ENCODE data around the gene RTF1. TPM values are rescaled to one million over a fixed set of nuclear protein-coding genes. Genes with fewer than 3 reads are reported as not detected.
A peak's percentile ranks its signal among the peaks of the same experiment; 100 is the strongest.
"Not testable (repeated sequence)": the region's sequence is repeated elsewhere in the genome, so short reads cannot be mapped to it uniquely, and the experiment has no call there.

Gene RTF1
- total RNA-seq, 2 donors from 2014 or later = 21.2 to 21.4 TPM

- H3K9me3 ChIP-seq = no peaks in the 10 kb centered on the region
- H3K27ac ChIP-seq = no peak overlapping the region
- H3K36me3 ChIP-seq = peaks cover 2% of the 10 kb centered on the region
- no peak overlapping the region for H3K4me3 ChIP-seq
- no peak for DNase-seq (ENCODE audit: low spot score)
- no peaks in the 10 kb centered on the region for H3K4me1 ChIP-seq
- TF ChIP-seq, protein P1, sequence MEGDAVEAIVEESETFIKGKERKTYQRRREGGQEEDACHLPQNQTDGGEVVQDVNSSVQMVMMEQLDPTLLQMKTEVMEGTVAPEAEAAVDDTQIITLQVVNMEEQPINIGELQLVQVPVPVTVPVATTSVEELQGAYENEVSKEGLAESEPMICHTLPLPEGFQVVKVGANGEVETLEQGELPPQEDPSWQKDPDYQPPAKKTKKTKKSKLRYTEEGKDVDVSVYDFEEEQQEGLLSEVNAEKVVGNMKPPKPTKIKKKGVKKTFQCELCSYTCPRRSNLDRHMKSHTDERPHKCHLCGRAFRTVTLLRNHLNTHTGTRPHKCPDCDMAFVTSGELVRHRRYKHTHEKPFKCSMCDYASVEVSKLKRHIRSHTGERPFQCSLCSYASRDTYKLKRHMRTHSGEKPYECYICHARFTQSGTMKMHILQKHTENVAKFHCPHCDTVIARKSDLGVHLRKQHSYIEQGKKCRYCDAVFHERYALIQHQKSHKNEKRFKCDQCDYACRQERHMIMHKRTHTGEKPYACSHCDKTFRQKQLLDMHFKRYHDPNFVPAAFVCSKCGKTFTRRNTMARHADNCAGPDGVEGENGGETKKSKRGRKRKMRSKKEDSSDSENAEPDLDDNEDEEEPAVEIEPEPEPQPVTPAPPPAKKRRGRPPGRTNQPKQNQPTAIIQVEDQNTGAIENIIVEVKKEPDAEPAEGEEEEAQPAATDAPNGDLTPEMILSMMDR (IDR thresholded peaks at IDR 0.05) = no peak
- no peaks in the 10 kb centered on the region for H3K27me3 ChIP-seq
These were observed 28.5 kb downstream of the RTF1 start for GRCh38 chr15:41445399-41445798.

DNA sequence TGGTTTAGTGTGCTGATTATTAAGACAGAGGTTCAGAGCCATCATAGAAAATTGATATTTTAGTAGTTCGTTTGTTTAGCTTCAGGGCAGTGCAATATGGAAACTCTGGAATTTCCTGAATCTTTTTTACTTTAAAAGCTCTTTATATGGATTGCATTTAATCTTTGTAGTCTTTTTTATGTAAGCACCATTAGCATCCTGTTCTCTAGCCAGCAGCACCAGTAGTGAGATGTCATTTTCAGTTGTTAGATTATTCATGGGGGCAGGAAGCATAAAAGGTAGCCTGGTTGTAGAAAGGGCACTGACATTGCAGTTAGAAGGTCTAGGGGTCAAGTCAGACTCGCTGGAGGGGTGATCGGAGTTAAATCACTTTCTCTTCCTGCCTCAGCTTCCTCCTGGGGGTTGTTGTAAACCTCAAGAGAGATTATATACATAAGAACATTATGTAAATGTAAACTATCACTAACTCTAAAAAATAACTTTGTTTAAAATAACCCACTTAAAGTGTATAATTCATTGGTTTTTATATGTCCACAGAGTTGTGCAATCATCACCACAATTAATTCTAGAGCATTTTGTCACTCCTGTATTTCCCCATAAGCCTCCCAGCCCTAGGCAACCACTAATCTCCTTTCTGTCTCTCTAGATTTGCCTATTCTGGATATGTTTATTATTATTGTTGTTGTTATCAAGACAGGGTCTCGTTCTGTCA lies 45.3 kb downstream of the RTF1 start:
- H3K9me3 ChIP-seq = no peaks in the 10 kb centered on the region
- TF ChIP-seq, protein P1 (IDR thresholded peaks at IDR 0.05) = no peak
- H3K4me1 ChIP-seq = no peaks in the 10 kb centered on the region
- no peaks in the 10 kb centered on the region for H3K27me3 ChIP-seq
- H3K27ac ChIP-seq = no peak overlapping the region
- no peak overlapping the region for H3K4me3 ChIP-seq
- no peak for DNase-seq (ENCODE audit: low spot score)
- peaks cover 35% of the 10 kb centered on the region for H3K36me3 ChIP-seq

- Histone ChIP-seq H3K9me3 (no peaks in the 10 kb centered on the region), H3K27ac (no peak overlapping the region), H3K4me1 (no peaks in the 10 kb centered on the region), H3K4me3 (no peak overlapping the region), H3K27me3 (no peaks in the 10 kb centered on the region), H3K36me3 (peaks cover 31% of the 10 kb centered on the region)
- TF ChIP-seq, protein P1 (IDR thresholded peaks at IDR 0.05) = no peak
- no peak for DNase-seq (ENCODE audit: low spot score)
These were observed 48.1 kb downstream of the RTF1 start for GRCh38 chr15:41464889-41465580.

GRCh38 chr15:41465822-41466421 lies 49.0 kb downstream of the RTF1 start:
- peaks cover 37% of the 10 kb centered on the region for H3K36me3 ChIP-seq
- TF ChIP-seq, protein P1 (IDR thresholded peaks at IDR 0.05) = peak; percentile 44 to 76
- no peak overlapping the region for H3K27ac ChIP-seq
- no peak overlapping the region for H3K4me3 ChIP-seq
- DNase-seq (ENCODE audit: low spot score) = no peak
- H3K9me3 ChIP-seq = no peaks in the 10 kb centered on the region
- no peaks in the 10 kb centered on the region for H3K4me1 ChIP-seq
- no peaks in the 10 kb centered on the region for H3K27me3 ChIP-seq

- Histone ChIP-seq H3K4me3 (no peak overlapping the region), H3K27ac (no peak overlapping the region), H3K4me1 (no peaks in the 10 kb centered on the region), H3K27me3 (no peaks in the 10 kb centered on the region), H3K9me3 (no peaks in the 10 kb centered on the region), H3K36me3 (peaks cover 45% of the 10 kb centered on the region)
- TF ChIP-seq, protein P1 (IDR thresholded peaks at IDR 0.05) = no peak
- DNase-seq (ENCODE audit: low spot score) = no peak
These were observed 49.8 kb downstream of the RTF1 start for GRCh38 chr15:41466711-41467110.

DNA sequence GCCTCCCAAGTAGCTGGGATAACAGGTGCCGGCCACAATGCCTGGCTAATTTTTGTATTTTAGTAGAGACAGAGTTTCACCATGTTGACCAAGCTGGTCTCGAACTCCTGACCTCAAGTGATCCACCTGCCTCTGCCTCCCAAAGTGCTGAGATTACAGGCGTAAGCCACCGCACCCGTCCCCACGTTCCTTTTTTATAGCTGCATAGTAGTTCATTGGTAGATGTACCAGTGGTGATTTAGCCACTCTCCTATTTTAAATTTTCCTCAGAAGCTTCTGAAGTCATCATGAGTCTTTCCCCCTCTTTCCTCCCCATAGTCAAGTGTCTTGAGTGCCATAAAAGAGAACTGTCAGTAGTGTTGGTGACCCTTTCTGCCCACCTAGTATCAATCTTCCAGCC lies 52.7 kb downstream of the RTF1 start:
- DNase-seq (ENCODE audit: low spot score); H3K9me3 ChIP-seq; H3K27ac ChIP-seq; H3K4me1 ChIP-seq; H3K27me3 ChIP-seq; H3K4me3 ChIP-seq: not testable (repeated sequence)
- peaks cover 60% of the 10 kb centered on the region for H3K36me3 ChIP-seq
